ENCODE results near the gene FADD.

Gene FADD

GRCh38 chr11:70220136-70220535 lies 17.0 kb downstream of the FADD start:
- H3K4me2 ChIP-seq (ENCODE audit: low read depth, low read length, poor library complexity, severe bottlenecking): no peak overlapping the region
- no peaks in the 10 kb centered on the region for H3K36me3 ChIP-seq (ENCODE audit: low read length)
- no peaks in the 10 kb centered on the region for H3K27me3 ChIP-seq (ENCODE audit: low read length)
- TF ChIP-seq, protein P1, sequence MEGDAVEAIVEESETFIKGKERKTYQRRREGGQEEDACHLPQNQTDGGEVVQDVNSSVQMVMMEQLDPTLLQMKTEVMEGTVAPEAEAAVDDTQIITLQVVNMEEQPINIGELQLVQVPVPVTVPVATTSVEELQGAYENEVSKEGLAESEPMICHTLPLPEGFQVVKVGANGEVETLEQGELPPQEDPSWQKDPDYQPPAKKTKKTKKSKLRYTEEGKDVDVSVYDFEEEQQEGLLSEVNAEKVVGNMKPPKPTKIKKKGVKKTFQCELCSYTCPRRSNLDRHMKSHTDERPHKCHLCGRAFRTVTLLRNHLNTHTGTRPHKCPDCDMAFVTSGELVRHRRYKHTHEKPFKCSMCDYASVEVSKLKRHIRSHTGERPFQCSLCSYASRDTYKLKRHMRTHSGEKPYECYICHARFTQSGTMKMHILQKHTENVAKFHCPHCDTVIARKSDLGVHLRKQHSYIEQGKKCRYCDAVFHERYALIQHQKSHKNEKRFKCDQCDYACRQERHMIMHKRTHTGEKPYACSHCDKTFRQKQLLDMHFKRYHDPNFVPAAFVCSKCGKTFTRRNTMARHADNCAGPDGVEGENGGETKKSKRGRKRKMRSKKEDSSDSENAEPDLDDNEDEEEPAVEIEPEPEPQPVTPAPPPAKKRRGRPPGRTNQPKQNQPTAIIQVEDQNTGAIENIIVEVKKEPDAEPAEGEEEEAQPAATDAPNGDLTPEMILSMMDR (IDR thresholded peaks at IDR 0.05; ENCODE audit: insufficient read depth, low read length, poor library complexity, severe bottlenecking): no peak
- no peak for TF ChIP-seq EZH2phosphoT487 (conservative IDR thresholded peaks at IDR 0.05; ENCODE audit: low read length)
- H3K4me3 ChIP-seq (ENCODE audit: insufficient read depth, low read length, poor library complexity, severe bottlenecking): no peak overlapping the region
- no peak overlapping the region for H3K27ac ChIP-seq (ENCODE audit: low read depth, low read length)
- no peaks in the 10 kb centered on the region for H3K9me2 ChIP-seq (replicated peaks; ENCODE audit: insufficient read depth, low read length)
- H3K79me2 ChIP-seq (ENCODE audit: insufficient read depth, low read length): no peaks in the 10 kb centered on the region
- H3F3A ChIP-seq (ENCODE audit: insufficient read depth): no peaks in the 10 kb centered on the region
- H3K9me3 ChIP-seq (ENCODE audit: insufficient read depth, low read length): no peaks in the 10 kb centered on the region
- H2AFZ ChIP-seq (ENCODE audit: low read depth, low read length, severe bottlenecking): no peak overlapping the region
- H3K9ac ChIP-seq (ENCODE audit: low read length): no peak overlapping the region
- no peaks in the 10 kb centered on the region for H4K20me1 ChIP-seq (ENCODE audit: low read depth, low read length)

DNA sequence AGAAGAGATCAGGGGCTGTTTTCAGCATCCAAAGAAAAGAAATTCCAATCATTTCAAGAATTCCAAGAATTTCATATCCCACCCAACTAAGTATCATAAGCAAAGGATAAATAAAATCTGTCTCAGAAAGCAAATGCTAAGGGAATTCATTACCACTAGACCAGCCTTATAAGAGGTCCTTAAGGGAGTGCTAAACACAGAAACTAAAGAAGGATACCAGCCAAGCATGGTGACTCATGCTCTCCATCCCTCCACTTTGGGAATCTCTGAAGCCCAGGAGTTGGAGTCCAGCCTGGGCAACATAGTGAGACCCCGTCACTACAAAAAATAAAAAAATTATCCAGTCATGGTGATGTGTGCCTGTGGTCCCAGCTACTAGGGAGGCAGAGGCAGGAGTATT lies 17.8 kb downstream of the FADD start:
- no peaks in the 10 kb centered on the region for H3K36me3 ChIP-seq (ENCODE audit: low read length)
- H3K27ac ChIP-seq (ENCODE audit: low read depth, low read length): no peak overlapping the region
- no peak overlapping the region for H3K4me2 ChIP-seq (ENCODE audit: low read depth, low read length, poor library complexity, severe bottlenecking)
- H3K9ac ChIP-seq (ENCODE audit: low read length): no peak overlapping the region
- no peaks in the 10 kb centered on the region for H3F3A ChIP-seq (ENCODE audit: insufficient read depth)
- H3K9me3 ChIP-seq (ENCODE audit: insufficient read depth, low read length): no peaks in the 10 kb centered on the region
- no peak overlapping the region for H3K4me3 ChIP-seq (ENCODE audit: insufficient read depth, low read length, poor library complexity, severe bottlenecking)
- TF ChIP-seq, protein P1 (IDR thresholded peaks at IDR 0.05; ENCODE audit: insufficient read depth, low read length, poor library complexity, severe bottlenecking): no peak
- no peak for TF ChIP-seq EZH2phosphoT487 (conservative IDR thresholded peaks at IDR 0.05; ENCODE audit: low read length)
- H4K20me1 ChIP-seq (ENCODE audit: low read depth, low read length): no peaks in the 10 kb centered on the region
- no peaks in the 10 kb centered on the region for H3K79me2 ChIP-seq (ENCODE audit: insufficient read depth, low read length)
- no peak overlapping the region for H2AFZ ChIP-seq (ENCODE audit: low read depth, low read length, severe bottlenecking)
- no peaks in the 10 kb centered on the region for H3K9me2 ChIP-seq (replicated peaks; ENCODE audit: insufficient read depth, low read length)
- no peaks in the 10 kb centered on the region for H3K27me3 ChIP-seq (ENCODE audit: low read length)

DNA sequence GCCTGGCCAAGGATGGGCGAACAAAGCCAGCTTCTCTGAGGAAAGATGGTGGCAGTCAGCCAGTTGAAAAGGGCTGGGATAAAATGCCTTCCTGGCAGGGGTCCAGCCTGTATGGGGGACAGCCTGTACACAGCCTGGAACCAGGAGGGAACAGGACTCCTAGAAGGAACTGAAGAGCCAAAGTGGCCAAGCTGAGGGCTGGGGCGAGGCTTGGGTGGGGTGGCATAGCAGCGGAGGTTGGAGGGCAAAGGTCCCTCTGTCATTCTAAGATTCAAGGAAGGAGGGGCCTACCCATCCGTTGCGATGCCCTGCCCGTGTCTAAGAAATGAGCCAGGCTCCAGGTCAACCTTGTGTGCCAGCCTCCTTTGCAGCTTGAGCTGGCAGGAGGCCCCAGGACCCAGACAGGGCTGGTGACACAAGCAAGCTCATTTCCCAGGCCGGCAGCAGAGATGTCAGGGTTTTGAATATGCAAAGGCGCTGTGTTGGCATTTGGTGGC lies 22.6 kb downstream of the FADD start:
- H3K4me2 ChIP-seq (ENCODE audit: low read depth, low read length, poor library complexity, severe bottlenecking): no peak overlapping the region
- no peak overlapping the region for H3K9ac ChIP-seq (ENCODE audit: low read length)

More for the DNA sequence above, 22.6 kb downstream of the FADD start:
- Histone ChIP-seq H3K9me2 (replicated peaks; ENCODE audit: insufficient read depth, low read length) (no peaks in the 10 kb centered on the region), H3K79me2 (ENCODE audit: insufficient read depth, low read length) (no peaks in the 10 kb centered on the region), H3K4me3 (ENCODE audit: insufficient read depth, low read length, poor library complexity, severe bottlenecking) (no peak overlapping the region), H3K36me3 (ENCODE audit: low read length) (no peaks in the 10 kb centered on the region), H4K20me1 (ENCODE audit: low read depth, low read length) (no peaks in the 10 kb centered on the region), H3K27me3 (ENCODE audit: low read length) (no peaks in the 10 kb centered on the region), H3K9me3 (ENCODE audit: insufficient read depth, low read length) (no peaks in the 10 kb centered on the region), H3K27ac (ENCODE audit: low read depth, low read length) (no peak overlapping the region), H3F3A (ENCODE audit: insufficient read depth) (no peaks in the 10 kb centered on the region), H2AFZ (ENCODE audit: low read depth, low read length, severe bottlenecking) (no peak overlapping the region)
- TF ChIP-seq, protein P1 (IDR thresholded peaks at IDR 0.05; ENCODE audit: insufficient read depth, low read length, poor library complexity, severe bottlenecking): no peak
- no peak for TF ChIP-seq EZH2phosphoT487 (conservative IDR thresholded peaks at IDR 0.05; ENCODE audit: low read length)
